GM06990 (cell line): ENCODE measurements around the gene LIN7C.

ENCODE experiments used
- DNase-seq: peaks from one replicate; pipeline ENCODE4 v3.0.0-alpha.2; 2011; ENCODE audit not compliant: insufficient read length; ENCODE audit errors: extremely low read depth
- H3K27me3 ChIP-seq: replicated peaks from 2 replicates; pipeline ENCODE4 v1.6.0; 2011; ENCODE audit warnings: low read length; ENCODE audit not compliant: control insufficient read depth, insufficient read depth
- H3K36me3 ChIP-seq: 2 replicates; pipeline ENCODE4 v1.5.1; 2011; ENCODE audit warnings: low read length; ENCODE audit not compliant: control insufficient read depth, insufficient read depth
- H3K4me3 ChIP-seq: replicated peaks from 2 replicates; pipeline ENCODE4 v1.5.1; 2011; ENCODE audit warnings: low read depth, mild to moderate bottlenecking, control low read depth, low read length
- CTCF ChIP-seq: IDR thresholded peaks from 2 replicates; pipeline ENCODE4 v1.5.1; 2011; ENCODE audit warnings: low read length, control low read depth, mild to moderate bottlenecking, inconsistent platforms; ENCODE audit not compliant: insufficient read depth, poor library complexity, severe bottlenecking

The LIN7C gene

GRCh38 chr11:27447288-27448183, 59.0 kb downstream of the LIN7C start:
- Histone ChIP-seq H3K4me3 (no peak overlapping the region), H3K27me3 (no peaks in the 10 kb centered on the region), H3K36me3 (no peaks in the 10 kb centered on the region)
- no peak for TF ChIP-seq CTCF
- no peak for DNase-seq

GRCh38 chr11:27445625-27446024, 60.9 kb downstream of the LIN7C start:
- no peak for TF ChIP-seq CTCF
- no peak for DNase-seq
- H3K27me3 ChIP-seq: no peaks in the 10 kb centered on the region; the same call in 1 of the 2 replicates
- H3K36me3 ChIP-seq: no peaks in the 10 kb centered on the region
- H3K4me3 ChIP-seq: no peak overlapping the region

GRCh38 chr11:27444801-27445215, 61.8 kb downstream of the LIN7C start:
- TF ChIP-seq CTCF: no peak
- Histone ChIP-seq H3K27me3 (no peaks in the 10 kb centered on the region; the same call in 1 of the 2 replicates), H3K36me3 (no peaks in the 10 kb centered on the region), H3K4me3 (no peak overlapping the region)
- DNase-seq: no peak
